ENCODE results near the gene ELP5. TPM values are rescaled to one million over a fixed set of nuclear protein-coding genes. Genes with fewer than 3 reads are reported as not detected.

The ELP5 gene
- total RNA-seq, 1 experiment from 2014 or later: 49.6 TPM

GRCh38 chr17:7232114-7232513 lies 19.9 kb upstream of the ELP5 start:
- H3T11ph ChIP-seq (ENCODE audit: low read length): no peak overlapping the region
- Mint-ChIP-seq H3K36me3 (ENCODE audit: insufficient read depth in 1 of 3, low read depth in 3 of 3) (peaks cover 53 to 75% (median 68%) of the 10 kb centered on the region in 3 experiments; a peak in 6 of 7 replicates), H3K9me3 (no peaks in the 10 kb centered on the region), H3K4me3 (peak overlapping the region; percentile 94 to 100; a peak in 4 of 5 replicates), H3K27me3 (ENCODE audit: low read depth) (no peaks in the 10 kb centered on the region; the same call in 1 of the 2 replicates), H3K4me1 (peaks cover 27 to 36% of the 10 kb centered on the region in 2 experiments), H3K27ac (no peak overlapping the region; a peak in 1 of 7 replicates)
- no peak for TF ChIP-seq CTCF (conservative IDR thresholded peaks at IDR 0.05)
- H3K14ac ChIP-seq (ENCODE audit: insufficient read depth, low read length): no peak overlapping the region
- peaks cover 7% of the 10 kb centered on the region for H3K23me2 ChIP-seq (ENCODE audit: insufficient read length, low read depth, low read length, poor library complexity, severe bottlenecking)
- no peak overlapping the region for H2BK12ac ChIP-seq (ENCODE audit: insufficient read length, low read depth, low read length)
- peaks cover 15% of the 10 kb centered on the region; the same call in 1 of the 2 replicates for H3K79me2 ChIP-seq (ENCODE audit: insufficient read depth, low read length)
- no peak overlapping the region for H3K27ac ChIP-seq (ENCODE audit: insufficient read length, low read depth, low read length)
- H3K23ac ChIP-seq (ENCODE audit: insufficient read length, low read depth, low read length): no peak overlapping the region
- H2BK15ac ChIP-seq (ENCODE audit: low read depth, low read length): no peak overlapping the region
- no peak overlapping the region for H2BK5ac ChIP-seq (ENCODE audit: insufficient read length, low read length)
- no peak for DNase-seq
- H2AFZ ChIP-seq (ENCODE audit: low read length): no peak overlapping the region
- no peaks in the 10 kb centered on the region for H4K20me1 ChIP-seq (ENCODE audit: control insufficient read depth, insufficient read depth, insufficient read length)
- no peak overlapping the region for H4K91ac ChIP-seq (ENCODE audit: insufficient read length, low read depth, low read length)
- no peak overlapping the region for H3K9ac ChIP-seq (ENCODE audit: extremely low read depth, insufficient read length, low read length)
- H2BK120ac ChIP-seq (ENCODE audit: low read depth, low read length, poor library complexity, severe bottlenecking): no peak overlapping the region
- no peak overlapping the region for H3K18ac ChIP-seq (ENCODE audit: insufficient read length, low read depth, low read length)
- H4K5ac ChIP-seq (ENCODE audit: insufficient read length, low read depth, low read length): no peak overlapping the region
- no peak overlapping the region for H3K56ac ChIP-seq (ENCODE audit: insufficient read length, low read depth, low read length)
- H3K4me2 ChIP-seq (ENCODE audit: insufficient read depth, insufficient read length, low read length): peak overlapping the region; percentile 19
- no peak overlapping the region for H2BK20ac ChIP-seq (ENCODE audit: low read depth, low read length, poor library complexity, severe bottlenecking)
- no peaks in the 10 kb centered on the region for H3K27me3 ChIP-seq (ENCODE audit: insufficient read depth, low read length)
- no CpG with 5 or more reads among the region's 5 CpGs for WGBS (ENCODE audit: extremely low coverage, insufficient read length, low lambda C conversion rate)
- H4K8ac ChIP-seq (replicated peaks; ENCODE audit: insufficient read length, low read depth, low read length): no peak overlapping the region
- no peak overlapping the region for H2AK5ac ChIP-seq (ENCODE audit: insufficient read length, low read length)
- H3K79me1 ChIP-seq (ENCODE audit: insufficient read depth, low read depth, low read length, poor library complexity, severe bottlenecking): peaks cover 13% of the 10 kb centered on the region
- H3K9me3 ChIP-seq (ENCODE audit: control insufficient read depth, low read depth, low read length): no peaks in the 10 kb centered on the region
- H3K4me1 ChIP-seq (ENCODE audit: insufficient read depth, low read length): no peaks in the 10 kb centered on the region
- H3K4ac ChIP-seq (ENCODE audit: low read depth, low read length): no peak overlapping the region
